Stimulated activated CD4-positive, alpha-beta T cell treated with anti-CD3 and anti-CD28 coated beads, Interleukin-12 subunit alpha, Interleukin-12 subunit beta, amount 100 ng/mL, for 24 hours (primary cell): ENCODE data around the gene NFX1.
A peak's percentile ranks its signal among the peaks of the same experiment; 100 is the strongest.
"Not testable (repeated sequence)": the region's sequence is repeated elsewhere in the genome, so short reads cannot be mapped to it uniquely, and the experiment has no call there.

Source experiments
- DNase-seq, 2 experiments: peaks; one replicate each; pipeline ENCODE4 v3.0.0-alpha.2; 2020; ENCODE audit warnings: low read depth in 2 of 2

The NFX1 gene

GRCh38 chr9:33386998-33387397 lies 96.7 kb downstream of the NFX1 start:
- DNase-seq: not testable (repeated sequence)

DNA sequence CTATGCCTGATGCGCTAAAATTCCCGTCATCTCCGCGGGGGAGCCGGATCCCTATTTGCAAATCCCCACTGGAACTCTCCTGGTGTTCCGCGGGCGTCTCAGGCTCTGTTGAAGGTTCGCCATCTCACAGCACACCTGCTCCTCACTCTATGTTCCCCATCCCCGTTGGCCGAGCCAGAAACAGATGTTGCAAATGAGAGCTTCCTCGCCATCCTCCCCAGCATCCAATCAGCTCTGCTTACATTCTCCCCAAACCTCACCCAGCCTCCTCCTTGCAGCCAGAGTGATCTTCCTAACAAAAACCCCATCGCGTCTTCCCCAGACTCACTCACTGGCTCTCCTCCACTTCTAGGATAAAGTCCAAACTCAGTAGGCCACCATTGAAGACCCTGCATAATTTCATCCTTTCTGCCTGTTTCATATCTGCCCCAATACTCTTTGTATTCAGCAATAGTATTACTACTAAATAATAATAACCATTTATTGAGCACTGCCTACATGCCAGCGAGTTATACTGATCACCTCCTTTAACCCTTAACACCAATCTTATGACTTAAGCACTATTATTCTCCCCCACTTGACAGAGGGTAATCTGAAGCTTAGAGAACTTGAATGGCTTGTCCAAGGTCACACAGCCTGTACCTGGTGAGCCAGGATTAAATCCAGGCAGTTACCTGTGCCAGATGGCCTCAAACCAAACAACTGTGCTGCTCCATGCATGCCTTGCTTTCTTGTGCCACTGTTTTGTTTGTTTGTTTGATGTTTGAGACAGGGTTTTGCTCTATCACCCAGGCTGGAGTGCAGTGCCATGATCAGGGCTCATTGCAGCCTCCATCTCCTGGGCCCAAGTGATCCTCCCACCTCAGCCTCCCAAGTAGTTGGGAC lies 98.0 kb downstream of the NFX1 start:
- DNase-seq: no peak

DNA sequence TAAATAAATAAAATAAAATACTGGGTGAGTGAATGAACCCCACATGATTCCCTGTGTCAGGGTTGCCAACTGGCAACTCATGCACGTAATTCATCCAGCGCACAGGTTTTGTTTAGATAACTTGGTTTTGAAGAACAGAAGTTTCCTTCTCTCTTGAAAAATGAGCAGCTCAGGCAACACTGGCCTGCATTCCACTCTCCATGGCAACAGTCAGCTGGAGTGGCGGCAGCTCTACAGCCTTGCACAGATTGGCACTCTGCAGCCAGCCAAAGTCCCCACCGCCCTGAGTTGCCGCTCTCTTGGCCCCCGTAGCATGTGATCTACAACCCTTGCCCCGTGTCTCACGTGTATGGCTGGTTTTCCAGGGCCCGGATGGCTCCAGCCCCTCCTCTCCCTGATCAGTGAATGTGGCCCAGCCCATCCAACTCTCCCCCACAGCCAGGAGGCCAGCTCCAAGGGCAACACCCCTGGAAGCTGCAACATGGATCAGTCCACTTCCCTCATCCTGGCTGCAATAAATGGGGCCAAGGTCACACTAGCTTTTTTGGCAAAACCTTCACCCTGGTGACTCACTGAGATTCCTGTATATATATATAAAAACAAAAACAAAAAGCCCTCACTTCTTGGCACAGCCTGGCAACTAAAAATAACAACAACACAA lies 100.9 kb downstream of the NFX1 start:
- not testable (repeated sequence) for DNase-seq

- not testable (repeated sequence) for DNase-seq
Observed at GRCh38 chr9:33392591-33393021, 102.3 kb downstream of the NFX1 start.

DNA sequence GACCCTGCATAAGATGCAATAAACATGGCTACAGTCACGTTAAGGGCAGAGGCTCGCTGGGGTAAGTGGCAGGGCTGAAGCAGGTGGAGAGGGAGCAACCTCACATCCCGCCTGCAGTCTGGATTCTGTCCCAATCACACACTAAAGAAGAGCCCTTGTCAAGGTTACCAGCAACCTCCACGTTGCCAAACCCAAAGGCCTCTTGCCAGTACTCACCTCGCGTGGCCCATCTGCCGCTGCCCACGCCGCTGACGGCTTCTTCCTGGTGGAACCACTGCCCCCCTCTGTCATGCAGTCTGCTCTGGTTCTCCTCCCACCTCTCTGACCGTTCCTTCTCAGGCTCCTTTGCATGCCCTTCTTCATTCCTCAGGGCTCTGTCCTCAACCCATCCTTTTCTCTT lies 103.3 kb downstream of the NFX1 start:
- DNase-seq: no peak

DNA sequence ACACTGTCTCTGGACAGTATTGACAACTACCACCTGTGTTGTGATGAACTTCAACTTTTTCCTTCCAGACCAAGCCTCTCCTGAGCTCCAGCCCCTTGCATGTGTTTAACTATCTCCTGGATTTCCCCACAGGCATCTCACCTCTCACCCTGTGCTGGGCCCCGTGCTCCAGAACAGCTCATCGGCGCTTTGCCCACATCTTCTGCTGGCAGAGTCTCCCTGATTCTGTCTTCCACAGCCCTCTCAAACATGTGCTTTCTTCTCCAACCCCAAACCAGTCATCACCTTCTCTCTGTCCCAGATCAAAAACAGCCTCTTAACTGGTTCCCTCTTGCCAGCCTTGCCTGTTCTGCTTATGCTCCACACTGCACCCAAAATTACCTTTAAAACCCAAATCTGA lies 103.7 kb downstream of the NFX1 start:
- DNase-seq: not testable (repeated sequence)

- not testable (repeated sequence) for DNase-seq
Observed at GRCh38 chr9:33395159-33395879, 105.0 kb downstream of the NFX1 start.

DNA sequence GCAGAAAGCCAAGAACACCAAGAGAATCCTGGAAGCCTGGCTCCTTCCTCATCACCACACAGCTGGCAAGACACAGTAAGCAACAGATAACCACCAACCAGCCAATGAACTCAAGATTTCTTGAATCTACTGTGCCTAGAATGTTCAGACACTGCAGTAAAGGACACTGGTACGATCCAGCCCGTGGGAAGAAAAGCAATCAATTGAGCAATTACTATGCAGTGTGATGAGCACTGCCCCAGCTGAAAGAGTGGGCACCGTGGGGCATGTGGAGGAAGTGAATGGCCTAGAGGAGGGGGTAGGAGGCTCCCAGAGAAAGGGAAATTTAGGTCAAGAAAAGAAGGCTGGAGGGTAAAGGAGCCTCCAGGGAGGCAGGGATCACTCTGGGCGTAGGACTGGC lies 107.5 kb downstream of the NFX1 start:
- DNase-seq: not testable (repeated sequence)

GRCh38 chr9:33399047-33399446 lies 108.7 kb downstream of the NFX1 start:
- not testable (repeated sequence) for DNase-seq

- not testable (repeated sequence) for DNase-seq
Observed at GRCh38 chr9:33401809-33402208, 111.5 kb downstream of the NFX1 start.

GRCh38 chr9:33402371-33402770 lies 112.1 kb downstream of the NFX1 start, which contains the start of gene AQP7:
AQP7 (minus strand) TSS chr9:33402568; CDS start chr9:33401262, 1,306 bp downstream.
- DNase-seq: not testable (repeated sequence)

DNA sequence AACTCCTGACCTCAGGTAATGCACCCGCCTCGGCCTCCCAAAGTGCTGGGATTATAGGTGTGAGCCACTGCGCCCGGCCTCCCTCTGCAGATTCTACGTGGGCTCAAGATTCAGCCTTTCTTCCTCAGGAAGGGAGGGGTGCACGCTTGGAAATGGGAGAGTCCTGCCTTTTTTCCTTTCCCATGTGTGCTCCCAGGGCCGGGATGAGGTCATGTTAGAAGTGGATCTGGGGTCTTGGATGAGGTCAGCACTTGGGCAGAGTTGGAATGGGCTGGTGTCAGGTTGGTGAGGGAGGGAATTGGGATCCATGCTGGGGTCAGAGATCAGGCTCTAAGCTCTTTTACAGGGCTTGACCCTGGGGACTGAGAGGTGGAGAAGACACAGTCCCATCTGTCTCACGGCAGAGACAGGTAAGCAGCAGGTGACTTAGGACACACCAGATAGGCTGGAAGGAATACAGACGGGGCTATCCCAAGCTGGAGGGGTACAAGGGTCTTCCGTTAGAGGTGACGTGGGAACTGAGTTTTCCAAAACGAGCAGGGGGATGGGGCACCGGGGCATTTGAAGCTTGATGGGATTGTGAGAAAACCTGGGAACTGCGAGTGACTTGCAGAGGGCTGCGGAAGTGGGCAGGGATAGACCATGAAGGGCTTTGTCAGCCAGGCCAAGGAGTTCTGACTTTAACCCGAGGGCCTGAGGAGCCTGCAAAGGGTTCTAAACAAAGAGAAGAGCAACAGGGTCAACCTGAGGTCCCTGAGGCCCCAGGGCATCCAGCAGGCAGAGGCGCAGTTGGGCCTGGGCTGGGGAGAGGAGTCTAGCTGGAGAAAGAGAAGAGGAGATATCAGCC lies 113.8 kb downstream of the NFX1 start:
- no peak for DNase-seq

GRCh38 chr9:33404788-33405362 lies 114.6 kb downstream of the NFX1 start:
- no peak for DNase-seq

- DNase-seq: no peak
Observed at GRCh38 chr9:33407061-33407460, 116.7 kb downstream of the NFX1 start.

DNA sequence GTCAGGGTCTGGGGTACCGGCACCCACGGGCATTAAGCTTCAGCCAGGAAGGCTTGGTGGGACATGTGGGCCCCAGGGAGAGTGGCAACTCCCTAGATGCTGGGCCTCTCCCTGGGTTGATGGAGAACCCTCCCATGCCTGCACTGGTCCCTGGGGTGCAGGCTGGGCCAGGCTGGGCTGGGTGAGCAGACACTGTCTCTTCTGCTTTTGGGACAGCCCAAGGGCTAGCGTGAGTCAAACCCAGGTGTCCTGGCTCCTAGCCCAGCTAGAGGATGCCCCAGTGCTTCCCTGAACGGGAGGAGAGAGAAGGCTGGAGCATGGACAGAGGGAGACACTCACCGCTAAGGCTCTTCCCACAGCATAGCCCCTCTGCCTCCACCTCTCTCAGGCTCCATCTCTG lies 117.8 kb downstream of the NFX1 start:
- DNase-seq: no peak

- no peak for DNase-seq
Observed at GRCh38 chr9:33414268-33414667, 124.0 kb downstream of the NFX1 start.

DNA sequence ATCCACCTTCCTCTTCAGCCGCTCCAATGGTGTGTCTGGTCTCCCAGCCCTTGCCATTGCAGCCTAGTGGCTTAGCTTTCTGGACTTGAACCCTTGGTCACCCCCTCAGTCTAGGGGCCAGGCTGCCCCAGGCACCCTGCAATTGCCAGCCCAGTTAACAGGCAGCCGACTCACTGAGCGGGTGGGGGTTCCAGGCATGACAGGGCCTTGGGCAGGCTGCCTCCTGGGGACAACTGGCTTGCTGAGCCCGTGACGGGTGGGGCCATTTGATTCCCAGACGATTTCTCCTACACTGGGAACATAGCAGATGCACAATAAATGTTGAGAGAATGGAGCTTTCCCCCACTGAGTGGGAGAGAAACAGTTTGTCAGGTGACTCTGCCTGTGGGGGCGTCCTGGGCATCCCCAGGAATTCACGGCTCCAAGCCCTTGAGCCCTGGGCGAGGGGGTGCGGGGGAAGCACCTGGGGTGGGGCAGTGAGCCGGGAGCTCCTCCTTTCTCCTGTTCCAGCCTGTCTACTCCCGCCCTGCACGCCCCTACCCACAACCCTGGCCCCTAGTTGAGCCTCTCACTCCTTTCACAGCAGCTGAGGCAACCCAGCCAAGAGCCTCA lies 124.7 kb downstream of the NFX1 start:
- DNase-seq: no peak

- peak; percentile 64 to 95 for DNase-seq
Observed at GRCh38 chr9:33415501-33416038, 125.3 kb downstream of the NFX1 start.

GRCh38 chr9:33416996-33417395 lies 126.7 kb downstream of the NFX1 start:
- no peak for DNase-seq

- no peak for DNase-seq
Observed at GRCh38 chr9:33418090-33418489, 127.8 kb downstream of the NFX1 start.
